Gastroesophageal sphincter (tissue), 3 donors: ENCODE data around the gene LRRC30.

Experiments
- POLR2A ChIP-seq, 2 donors: fragments of 450-650 bp; IDR thresholded peaks; one replicate each; pipeline ENCODE4 v1.6.1; 2017; ENCODE audit warnings: antibody characterized with exemption in 2 of 2, mild to moderate bottlenecking in 2 of 2, moderate library complexity in 1 of 2
- POLR2AphosphoS5 ChIP-seq: sonication (generic); formaldehyde crosslinking; IDR thresholded peaks from one replicate; pipeline ENCODE4 v1.6.1; 2017; ENCODE audit warnings: antibody characterized with exemption
- TF ChIP-seq, protein P1 (sequence below), 4 experiments: fragments of 200-600 bp in 2 of 4; fragments of 450-650 bp in 2 of 4; sonication (generic) in 1 of 4; IDR thresholded peaks; one replicate each; pipeline ENCODE4 v1.5.1; 2017 to 2019; ENCODE audit warnings: antibody characterized with exemption in 4 of 4, mild to moderate bottlenecking in 2 of 4, moderate library complexity in 2 of 4

DNA sequence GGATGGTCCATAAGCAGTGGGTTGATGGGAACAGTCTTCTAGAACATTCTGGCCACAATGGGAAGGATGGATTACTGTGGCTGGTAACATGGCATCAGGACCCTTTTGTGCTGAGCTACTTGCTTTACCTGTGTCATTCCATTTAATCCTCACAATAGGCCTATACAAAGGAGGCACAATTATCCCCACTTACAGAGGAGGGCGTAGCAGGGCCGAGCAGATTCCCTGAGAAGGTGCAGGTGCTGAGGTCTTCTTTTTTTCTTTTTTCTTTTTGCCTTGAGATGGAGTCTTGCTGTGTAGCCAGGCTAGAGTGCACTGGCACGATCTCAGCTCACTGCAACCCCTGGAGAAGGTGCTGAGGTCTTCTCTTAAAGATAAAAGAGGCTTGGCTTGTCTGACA lies 6.7 kb upstream of the LRRC30 start:
- TF ChIP-seq, protein P1, sequence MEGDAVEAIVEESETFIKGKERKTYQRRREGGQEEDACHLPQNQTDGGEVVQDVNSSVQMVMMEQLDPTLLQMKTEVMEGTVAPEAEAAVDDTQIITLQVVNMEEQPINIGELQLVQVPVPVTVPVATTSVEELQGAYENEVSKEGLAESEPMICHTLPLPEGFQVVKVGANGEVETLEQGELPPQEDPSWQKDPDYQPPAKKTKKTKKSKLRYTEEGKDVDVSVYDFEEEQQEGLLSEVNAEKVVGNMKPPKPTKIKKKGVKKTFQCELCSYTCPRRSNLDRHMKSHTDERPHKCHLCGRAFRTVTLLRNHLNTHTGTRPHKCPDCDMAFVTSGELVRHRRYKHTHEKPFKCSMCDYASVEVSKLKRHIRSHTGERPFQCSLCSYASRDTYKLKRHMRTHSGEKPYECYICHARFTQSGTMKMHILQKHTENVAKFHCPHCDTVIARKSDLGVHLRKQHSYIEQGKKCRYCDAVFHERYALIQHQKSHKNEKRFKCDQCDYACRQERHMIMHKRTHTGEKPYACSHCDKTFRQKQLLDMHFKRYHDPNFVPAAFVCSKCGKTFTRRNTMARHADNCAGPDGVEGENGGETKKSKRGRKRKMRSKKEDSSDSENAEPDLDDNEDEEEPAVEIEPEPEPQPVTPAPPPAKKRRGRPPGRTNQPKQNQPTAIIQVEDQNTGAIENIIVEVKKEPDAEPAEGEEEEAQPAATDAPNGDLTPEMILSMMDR (IDR thresholded peaks at IDR 0.05), result no peak
- TF ChIP-seq POLR2A (IDR thresholded peaks at IDR 0.05) (no peak), POLR2AphosphoS5 (no peak)
